Measurements from ENCODE around the gene TLE2. TPM values are rescaled to one million over a fixed set of nuclear protein-coding genes. Genes with fewer than 3 reads are reported as not detected.

The TLE2 gene
- total and polyA plus RNA-seq, 5 donors from 2014 or later, result 3.1 to 9.3 (median 4.2) TPM

DNA sequence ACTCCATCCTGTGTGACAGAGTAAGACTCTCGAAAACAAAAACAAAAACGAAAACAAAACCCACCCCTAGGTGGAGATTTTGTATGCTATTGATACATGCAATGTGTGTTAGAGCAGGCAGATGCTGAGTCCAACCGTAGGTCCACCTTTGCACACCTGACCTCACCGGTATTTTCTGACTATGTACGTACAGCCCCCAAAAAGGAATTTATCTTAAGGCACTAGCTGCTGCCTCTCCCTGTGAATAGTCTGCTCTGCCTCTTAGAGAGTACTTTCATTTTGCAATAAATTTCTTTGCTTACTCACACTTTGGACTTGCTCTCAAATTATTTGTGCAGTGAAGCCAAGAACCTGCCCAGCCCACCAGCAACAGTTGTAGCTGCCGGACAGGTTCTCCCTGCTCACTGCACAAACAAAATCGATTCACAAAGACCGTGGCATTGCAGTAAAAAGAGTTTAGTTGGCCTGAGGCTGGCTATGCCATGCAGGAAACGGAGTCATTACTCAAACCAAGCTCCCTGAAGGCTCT lies 76.1 kb downstream of the TLE2 start:
- Mint-ChIP-seq H3K36me3 (no peaks in the 10 kb centered on the region), H3K27me3 (peaks cover 5% of the 10 kb centered on the region), H3K27ac (no peak overlapping the region), H3K4me3 (no peak overlapping the region), H3K4me1 (peaks cover 6 to 25% (median 16%) of the 10 kb centered on the region in 4 donors), H3K9me3 (no peaks in the 10 kb centered on the region)
- Histone ChIP-seq H3K36me3 (ENCODE audit: control insufficient read depth, insufficient read depth, low read length) (no peaks in the 10 kb centered on the region), H3K27ac (ENCODE audit: insufficient read depth, low read length, poor library complexity, severe bottlenecking) (no peak overlapping the region), H3K4me3 (ENCODE audit: low read depth, low read length) (no peak overlapping the region), H3K4me1 (ENCODE audit: control insufficient read depth, insufficient read depth, low read length, poor library complexity, severe bottlenecking) (peaks cover 12% of the 10 kb centered on the region), H3K27me3 (ENCODE audit: control insufficient read depth, insufficient read depth, low read length) (no peaks in the 10 kb centered on the region), H3K9me3 (ENCODE audit: control insufficient read depth in 2 of 2, low read length in 2 of 2) (no peaks in the 10 kb centered on the region)
- ATAC-seq (ENCODE audit: low read depth in 2 of 2) (no peak), DNase-seq (no peak)

GRCh38 chr19:2950286-2951124 lies 78.6 kb downstream of the TLE2 start:
- H3K9me3 Mint-ChIP-seq, result no peaks in the 10 kb centered on the region
- H3K4me1 Mint-ChIP-seq, result peaks cover 6 to 35% (median 16%) of the 10 kb centered on the region in 4 donors
- peak overlapping the region; percentile 94 to 100 (median 98) for H3K27ac Mint-ChIP-seq
- H3K4me1 ChIP-seq (ENCODE audit: control insufficient read depth, insufficient read depth, low read length, poor library complexity, severe bottlenecking), result peaks cover 15% of the 10 kb centered on the region
- H3K4me3 ChIP-seq (ENCODE audit: low read depth, low read length), result peak overlapping the region; percentile 89
- H3K36me3 ChIP-seq (ENCODE audit: control insufficient read depth, insufficient read depth, low read length), result no peaks in the 10 kb centered on the region
- peak overlapping the region; percentile 85 to 98 (median 96) for H3K4me3 Mint-ChIP-seq
- no peaks in the 10 kb centered on the region for H3K36me3 Mint-ChIP-seq
- H3K27me3 ChIP-seq (ENCODE audit: control insufficient read depth, insufficient read depth, low read length), result no peaks in the 10 kb centered on the region
- peak overlapping the region; percentile 95 for H3K27ac ChIP-seq (ENCODE audit: insufficient read depth, low read length, poor library complexity, severe bottlenecking)
- DNase-seq, result peak; percentile 99 to 100 (median 100)
- no peaks in the 10 kb centered on the region for H3K27me3 Mint-ChIP-seq
- no peaks in the 10 kb centered on the region for H3K9me3 ChIP-seq (ENCODE audit: control insufficient read depth in 2 of 2, low read length in 2 of 2)
- peak; percentile 98 for ATAC-seq (ENCODE audit: low read depth in 2 of 2)

DNA sequence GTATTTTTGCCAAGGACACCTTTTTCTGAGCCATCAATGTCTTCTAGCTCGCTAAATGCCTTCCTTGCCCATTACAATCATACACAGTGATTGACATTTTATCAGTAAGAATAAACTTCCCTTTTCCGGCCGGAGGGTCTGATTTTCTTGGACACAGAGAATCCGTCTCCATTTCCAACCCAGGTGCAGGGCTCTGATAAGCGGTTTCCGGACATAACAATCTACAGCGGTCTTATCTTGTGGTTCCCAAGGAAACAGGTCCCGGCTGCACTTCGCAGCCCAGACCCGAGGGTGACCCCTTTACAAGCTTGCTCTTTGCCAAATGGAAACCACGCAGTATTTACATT lies 79.2 kb downstream of the TLE2 start:
- no peaks in the 10 kb centered on the region for H3K36me3 Mint-ChIP-seq
- Histone ChIP-seq H3K9me3 (ENCODE audit: control insufficient read depth in 2 of 2, low read length in 2 of 2) (no peaks in the 10 kb centered on the region), H3K27ac (ENCODE audit: insufficient read depth, low read length, poor library complexity, severe bottlenecking) (peak overlapping the region; percentile 95), H3K4me3 (ENCODE audit: low read depth, low read length) (peak overlapping the region; percentile 88), H3K27me3 (ENCODE audit: control insufficient read depth, insufficient read depth, low read length) (no peaks in the 10 kb centered on the region), H3K36me3 (ENCODE audit: control insufficient read depth, insufficient read depth, low read length) (no peaks in the 10 kb centered on the region), H3K4me1 (ENCODE audit: control insufficient read depth, insufficient read depth, low read length, poor library complexity, severe bottlenecking) (peaks cover 19% of the 10 kb centered on the region)
- H3K9me3 Mint-ChIP-seq, result no peaks in the 10 kb centered on the region
- H3K27ac Mint-ChIP-seq, result peak overlapping the region; percentile 94 to 100 (median 98)
- ATAC-seq (ENCODE audit: low read depth in 2 of 2) (no peak), DNase-seq (no peak)
- H3K4me3 Mint-ChIP-seq, result peak overlapping the region; percentile 85 to 98 (median 96)
- H3K4me1 Mint-ChIP-seq, result peaks cover 8 to 40% (median 18%) of the 10 kb centered on the region in 4 donors
- peaks cover 3% of the 10 kb centered on the region for H3K27me3 Mint-ChIP-seq

Other genes with a start within 250 kb of the TLE2 start
- gene SGTA, start 246.0 kb downstream of the TLE2 start, total RNA-seq, result 35.7 TPM
- gene SGTA, start 246.0 kb downstream of the TLE2 start, polyA plus RNA-seq, result 10 to 100 TPM; 28.2 to 35.3 (median 31.5) TPM
- 26.5 TPM for gene THOP1, start 243.8 kb downstream of the TLE2 start, total RNA-seq
- gene THOP1, start 243.8 kb downstream of the TLE2 start, polyA plus RNA-seq, result 10 to 100 TPM; 20.0 to 28.0 (median 23.3) TPM
- 3.3 TPM for gene ZNF554, start 209.4 kb downstream of the TLE2 start, total RNA-seq
- 1 to 10 TPM; 1.8 to 6.1 (median 3.5) TPM for gene ZNF554, start 209.4 kb downstream of the TLE2 start, polyA plus RNA-seq
- 3.0 TPM for gene ZNF555, start 187.8 kb downstream of the TLE2 start, total RNA-seq
- 1 to 10 TPM; 2.0 to 7.3 (median 7.1) TPM for gene ZNF555, start 187.8 kb downstream of the TLE2 start, polyA plus RNA-seq
- gene ZNF556, start 161.9 kb downstream of the TLE2 start, total RNA-seq, result not detected
- not detected for gene ZNF556, start 161.9 kb downstream of the TLE2 start, polyA plus RNA-seq
- gene ZNF57, start 128.4 kb downstream of the TLE2 start, total RNA-seq, result 3.0 TPM
- 1 to 10 TPM; 3.2 to 7.6 (median 4.7) TPM for gene ZNF57, start 128.4 kb downstream of the TLE2 start, polyA plus RNA-seq
- 2.4 TPM for gene ZNF77, start 84.3 kb downstream of the TLE2 start, total RNA-seq
- 1 to 10 TPM in 3 of 4 donors, under 1 TPM in 1; 0.48 to 3.0 (median 2.3) TPM for gene ZNF77, start 84.3 kb downstream of the TLE2 start, polyA plus RNA-seq
- gene TLE6, start 51.7 kb downstream of the TLE2 start, total RNA-seq, result not detected
- not detected for gene TLE6, start 51.7 kb downstream of the TLE2 start, polyA plus RNA-seq
- 1,009 TPM for gene TLE5, start 33.2 kb upstream of the TLE2 start, total RNA-seq
- gene TLE5, start 33.2 kb upstream of the TLE2 start, polyA plus RNA-seq, result 100 to 1,000 TPM; 608 to 773 (median 661) TPM
- gene GNA11, start 65.1 kb upstream of the TLE2 start, total RNA-seq, result 0.81 TPM
- under 1 TPM in 3 of 4 donors, not detected in 1; 0.21 to 0.44 (median 0.23) TPM for gene GNA11, start 65.1 kb upstream of the TLE2 start, polyA plus RNA-seq
- 43.0 TPM for gene GNA15, start 106.8 kb upstream of the TLE2 start, total RNA-seq
- gene GNA15, start 106.8 kb upstream of the TLE2 start, polyA plus RNA-seq, result 1 to 10 TPM; 4.1 to 8.0 (median 6.2) TPM
- gene S1PR4, start 149.5 kb upstream of the TLE2 start, total RNA-seq, result 159 TPM
- 100 to 1,000 TPM; 706 to 902 (median 799) TPM for gene S1PR4, start 149.5 kb upstream of the TLE2 start, polyA plus RNA-seq
- gene NCLN, start 156.7 kb upstream of the TLE2 start, total RNA-seq, result 48.0 TPM
- 10 to 100 TPM; 13.3 to 30.8 (median 20.4) TPM for gene NCLN, start 156.7 kb upstream of the TLE2 start, polyA plus RNA-seq
- 0.17 TPM for gene CELF5, start 195.4 kb upstream of the TLE2 start, total RNA-seq
- not detected for gene CELF5, start 195.4 kb upstream of the TLE2 start, polyA plus RNA-seq

All from CD4-positive, CD25-positive, alpha-beta regulatory T cell (primary cell).